Right lobe of liver (tissue), 6 donors: ENCODE measurements around the gene LRRIQ1. TPM values are rescaled to one million over a fixed set of nuclear protein-coding genes. Genes with fewer than 3 reads are reported as not detected.

Source experiments
- ATAC-seq, 4 donors: fragments of 200-7000 bp; cut with Tn5 transposase; one replicate each; pipeline ENCODE4 v1.9.1; 2020; ENCODE audit warnings: mild to moderate bottlenecking in 4 of 4, moderate library complexity in 4 of 4
- DNase-seq, 3 donors: peaks; one replicate each; pipeline ENCODE4 v3.0.0-alpha.2; 2020
- H3K27ac ChIP-seq, 3 donors: fragments of 200-600 bp; one replicate each; pipeline ENCODE4 v1.8.0; 2022
- H3K27me3 ChIP-seq, 2 donors: fragments of 200-600 bp; one replicate each; pipeline ENCODE4 v1.8.0; 2022
- H3K36me3 ChIP-seq, 4 donors: fragments of 200-600 bp; sonication (generic) in 1 of 4; one replicate each; pipeline versions ENCODE4 v1.5.1 to v1.8.0; 2017 to 2022; ENCODE audit warnings: control low read depth in 1 of 4
- H3K4me1 ChIP-seq, 4 donors: fragments of 200-600 bp; sonication (generic) in 1 of 4; one replicate each; pipeline versions ENCODE4 v1.5.1 to v1.8.0; 2017 to 2022; ENCODE audit warnings: control low read depth in 1 of 4
- H3K4me3 ChIP-seq, 3 donors: fragments of 200-600 bp; one replicate each; pipeline ENCODE4 v1.8.0; 2022
- H3K9me3 ChIP-seq, 4 donors: fragments of 200-600 bp; sonication (generic) in 1 of 4; one replicate each; pipeline versions ENCODE4 v1.5.1 to v1.8.0; 2017 to 2022; ENCODE audit warnings: control low read depth in 1 of 4
- CTCF ChIP-seq, 4 donors: fragments of 200-600 bp in 3 of 4; fragments of 450-650 bp in 1 of 4; IDR thresholded peaks; one replicate each; pipeline versions ENCODE4 v1.5.1 to v1.8.0; 2016 to 2022; ENCODE audit warnings: antibody characterized with exemption in 4 of 4, mild to moderate bottlenecking in 2 of 4
- POLR2A ChIP-seq: fragments of 450-650 bp; IDR thresholded peaks from one replicate; pipeline ENCODE4 v1.6.1; 2017; ENCODE audit warnings: antibody characterized with exemption, mild to moderate bottlenecking
- WGBS: methylation state at CpG from one replicate; pipeline ENCODE4 v1.1.6; 2018; ENCODE audit warnings: low coverage, low lambda C conversion rate; ENCODE audit not compliant: insufficient coverage; ENCODE audit errors: missing lambda C conversion rate; 5-methylcytosine and 5-hydroxymethylcytosine counted together
- intact Hi-C, 2 donors: fragments of 100-400 bp; cut with DNase I; formaldehyde crosslinking; loops; one replicate each; pipeline versions ENCODE4 v1.11.2 to v1.14.1; 2022
- total RNA-seq, 6 experiments: library from RNA; depleted of rRNA in 2 of 6; stranded (reverse); fragments of >200 nt in 2 of 6; fragmentation: NEBNext Ultra II Directional in 3 of 6; extraction: Animal tissue kit (Norgen Biotek cat#: 25700) in 3 of 6; gene quantifications; one replicate each; pipeline versions ENCODE4 v1.1.0 to v1.2.4, GENCODE V29; 2016 to 2023
- donor health status: DM: no; HTN: yes; CAD: no.
- donor health status: DM: no; HTN: no; CAD: no.
- donor health status: DM: no; HTN: no; CAD: no.
- donor health status: DM: no; HTN: yes; CAD: no.
- donor health status: DM: no; HTN: yes; CAD: no.

Gene LRRIQ1
- total RNA-seq, 6 experiments from 2014 or later = 0.04 to 0.23 TPM; not detected in 4

- no peak for DNase-seq
- peaks cover 0 to 10% (median 0%) of the 10 kb centered on the region in 4 donors for H3K4me1 ChIP-seq
- no peak overlapping the region for H3K4me3 ChIP-seq
- intact Hi-C loops = no loop called here
- 4% methylated on average over 11 of the region's 11 CpGs for WGBS
- ATAC-seq = no peak
- no peak overlapping the region for H3K27ac ChIP-seq
- H3K36me3 ChIP-seq = no peaks in the 10 kb centered on the region
- TF ChIP-seq POLR2A (no peak), CTCF (IDR thresholded peaks at IDR 0.05) (no peak)
- H3K27me3 ChIP-seq = peaks cover 5 to 42% of the 10 kb centered on the region in 2 donors
- H3K9me3 ChIP-seq = no peaks in the 10 kb centered on the region
These were observed 245.6 kb downstream of the LRRIQ1 start for GRCh38 chr12:85281636-85282312.

DNA sequence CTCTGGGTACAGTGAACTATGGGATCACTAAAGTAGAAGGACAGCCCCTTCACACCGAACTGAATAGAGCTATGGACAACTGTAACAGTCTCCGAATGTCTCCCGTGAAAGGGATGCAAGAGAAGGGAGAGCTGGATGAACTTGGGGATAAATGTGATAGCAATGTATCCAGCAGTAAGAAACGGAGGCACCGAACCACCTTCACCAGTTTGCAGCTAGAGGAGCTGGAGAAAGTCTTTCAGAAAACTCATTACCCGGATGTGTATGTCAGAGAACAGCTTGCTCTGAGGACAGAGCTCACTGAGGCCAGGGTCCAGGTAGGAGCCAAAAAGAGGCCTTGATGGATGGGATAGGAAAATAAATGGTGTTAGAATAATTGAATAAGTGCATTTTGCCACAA, 247.4 kb downstream of the LRRIQ1 start:
- TF ChIP-seq POLR2A = no peak
- Histone ChIP-seq H3K36me3 (no peaks in the 10 kb centered on the region), H3K4me1 (peaks cover 0 to 10% (median 0%) of the 10 kb centered on the region in 4 donors), H3K27ac (no peak overlapping the region), H3K4me3 (no peak overlapping the region), H3K27me3 (peaks cover 5 to 38% of the 10 kb centered on the region in 2 donors), H3K9me3 (no peaks in the 10 kb centered on the region)
- intact Hi-C loops = no loop called here
- DNase-seq (no peak), ATAC-seq (no peak)
- 25% methylated on average over 6 of the region's 6 CpGs for WGBS

Other genes starting within 250 kb of the LRRIQ1 start
- not detected for gene SLC6A15, start 123.6 kb upstream of the LRRIQ1 start, total RNA-seq
- gene TSPAN19, start 74 bp upstream of the LRRIQ1 start, total RNA-seq = not detected
- gene ALX1, start 243.9 kb downstream of the LRRIQ1 start, total RNA-seq = not detected